Prostate gland (tissue), 2 donors: ENCODE measurements around the gene UNC5C.

ENCODE experiments used
- CTCF ChIP-seq, 4 experiments: fragments of 200-600 bp in 2 of 4; fragments of 450-650 bp in 2 of 4; sonication (generic) in 2 of 4; IDR thresholded peaks; 1 replicate in 3 of 4; 2 replicates in 1 of 4; pipeline ENCODE4 v1.5.1; 2016 to 2019; ENCODE audit warnings: antibody characterized with exemption in 4 of 4, mild to moderate bottlenecking in 2 of 4, moderate library complexity in 2 of 4
- POLR2A ChIP-seq: fragments of 450-650 bp; IDR thresholded peaks from one replicate; pipeline ENCODE4 v1.6.1; 2016; ENCODE audit warnings: antibody characterized with exemption, mild to moderate bottlenecking

GRCh38 chr4:95507561-95507960 lies 41.2 kb downstream of the UNC5C start:
- TF ChIP-seq CTCF (IDR thresholded peaks at IDR 0.05) (no peak), POLR2A (no peak)
